ENCODE measurements around the gene ZNF236.

DNA sequence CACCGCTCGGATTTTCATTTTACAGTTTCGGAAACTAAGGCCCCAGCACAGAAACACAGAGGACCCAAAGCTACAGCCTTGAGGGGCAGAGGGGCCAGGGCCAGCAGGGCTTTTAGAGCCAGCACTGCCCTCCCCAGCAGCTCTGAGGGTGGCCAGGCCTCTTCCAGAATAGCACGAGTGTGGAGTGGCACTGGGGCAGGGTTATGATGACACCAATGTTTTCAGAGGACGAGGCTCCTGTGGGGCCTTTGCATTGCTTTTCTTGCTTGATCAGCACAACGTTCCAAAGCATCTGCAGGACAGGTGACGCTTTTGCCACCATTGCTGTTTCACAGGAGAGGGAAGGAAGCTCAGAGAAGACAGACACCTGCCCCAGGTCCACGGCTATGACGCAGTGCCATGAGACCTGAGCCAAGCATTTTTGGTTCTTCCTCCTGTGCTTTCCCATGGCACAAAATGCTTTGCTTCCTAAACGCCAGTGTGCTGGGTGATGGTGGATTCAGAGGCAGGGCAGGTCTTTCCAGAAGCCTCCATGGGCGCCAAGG is 183.4 kb downstream of the ZNF236 start:
- TF ChIP-seq, protein P1, sequence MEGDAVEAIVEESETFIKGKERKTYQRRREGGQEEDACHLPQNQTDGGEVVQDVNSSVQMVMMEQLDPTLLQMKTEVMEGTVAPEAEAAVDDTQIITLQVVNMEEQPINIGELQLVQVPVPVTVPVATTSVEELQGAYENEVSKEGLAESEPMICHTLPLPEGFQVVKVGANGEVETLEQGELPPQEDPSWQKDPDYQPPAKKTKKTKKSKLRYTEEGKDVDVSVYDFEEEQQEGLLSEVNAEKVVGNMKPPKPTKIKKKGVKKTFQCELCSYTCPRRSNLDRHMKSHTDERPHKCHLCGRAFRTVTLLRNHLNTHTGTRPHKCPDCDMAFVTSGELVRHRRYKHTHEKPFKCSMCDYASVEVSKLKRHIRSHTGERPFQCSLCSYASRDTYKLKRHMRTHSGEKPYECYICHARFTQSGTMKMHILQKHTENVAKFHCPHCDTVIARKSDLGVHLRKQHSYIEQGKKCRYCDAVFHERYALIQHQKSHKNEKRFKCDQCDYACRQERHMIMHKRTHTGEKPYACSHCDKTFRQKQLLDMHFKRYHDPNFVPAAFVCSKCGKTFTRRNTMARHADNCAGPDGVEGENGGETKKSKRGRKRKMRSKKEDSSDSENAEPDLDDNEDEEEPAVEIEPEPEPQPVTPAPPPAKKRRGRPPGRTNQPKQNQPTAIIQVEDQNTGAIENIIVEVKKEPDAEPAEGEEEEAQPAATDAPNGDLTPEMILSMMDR (conservative IDR thresholded peaks at IDR 0.05; ENCODE audit: low read depth, low read length): no peak
- TF ChIP-seq EZH2 (IDR thresholded peaks at IDR 0.05; ENCODE audit: borderline replicate concordance, low read depth, low read length, poor library complexity, severe bottlenecking): no peak

Data from A673 (cell line).